ENCODE results near the gene SLC16A12. TPM values are rescaled to one million over a fixed set of nuclear protein-coding genes. Genes with fewer than 3 reads are reported as not detected.

The SLC16A12 gene
- total and polyA plus RNA-seq, 2 of the 13 experiments (the other 11 are each of a cell fraction or from before 2014, with no cell fraction given) = 0.02 TPM; not detected in 1

DNA sequence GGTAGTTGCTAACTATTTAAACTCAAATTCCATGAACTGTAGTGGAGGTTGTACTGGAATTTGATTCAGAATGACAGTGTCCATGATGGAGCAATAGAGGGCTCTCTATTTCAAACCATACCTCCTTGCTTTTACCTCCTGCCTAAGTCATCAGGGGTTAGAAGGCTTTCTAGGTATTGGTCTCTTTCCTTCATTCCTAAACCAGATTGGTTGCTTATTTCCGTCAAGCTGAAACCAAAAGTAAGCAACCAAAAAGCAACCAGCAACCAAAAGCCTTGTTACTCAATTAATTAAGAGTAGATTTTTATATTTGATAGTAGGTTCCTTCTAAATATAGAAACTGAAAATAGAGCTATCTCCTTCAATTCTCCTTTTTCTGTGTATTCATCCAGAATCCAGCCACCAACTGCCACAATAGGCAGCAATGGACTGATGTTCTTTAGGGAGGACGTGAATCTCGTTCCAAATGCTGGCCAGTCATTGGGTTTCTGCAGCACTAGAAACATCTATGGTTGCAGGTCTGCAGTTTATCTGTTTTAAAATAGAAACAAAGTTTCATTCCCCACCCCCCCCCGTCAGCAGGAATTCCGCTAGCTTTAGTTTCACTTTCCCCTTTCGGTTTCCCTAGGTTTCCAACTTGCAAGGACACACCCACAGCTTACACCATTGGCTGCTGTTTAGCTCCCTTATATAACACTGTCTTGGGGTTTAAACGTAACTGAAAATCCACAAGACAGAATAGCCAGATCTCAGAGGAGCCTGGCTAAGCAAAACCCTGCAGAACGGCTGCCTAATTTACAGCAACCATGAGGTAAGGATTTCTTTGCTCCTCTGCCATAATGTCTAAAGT lies 143.3 kb downstream of the SLC16A12 start, which contains the start of gene IFIT1 (continued):
- TF ChIP-seq PHF21A (CRISPR knock-in tag; IDR thresholded peaks at IDR 0.05) = 0 out of 2 replicates have a peak, but pooled peaks have one; percentile 56
- peak; percentile 11 for TF ChIP-seq TEAD3 (CRISPR knock-in tag; optimal IDR thresholded peaks at IDR 0.05; ENCODE audit: borderline replicate concordance)
- TF ChIP-seq, protein P1, sequence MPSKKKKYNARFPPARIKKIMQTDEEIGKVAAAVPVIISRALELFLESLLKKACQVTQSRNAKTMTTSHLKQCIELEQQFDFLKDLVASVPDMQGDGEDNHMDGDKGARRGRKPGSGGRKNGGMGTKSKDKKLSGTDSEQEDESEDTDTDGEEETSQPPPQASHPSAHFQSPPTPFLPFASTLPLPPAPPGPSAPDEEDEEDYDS (CRISPR knock-in tag; IDR thresholded peaks at IDR 0.05) = peak; percentile 44; the same call in 1 of the 2 replicates
- no peak for TF ChIP-seq SOX6 (IDR thresholded peaks at IDR 0.05)
- TF ChIP-seq SOX6 (CRISPR knock-in tag; IDR thresholded peaks at IDR 0.05) = peak; percentile 35; the same call in 1 of the 2 replicates
- TF ChIP-seq ZNF605 (CRISPR knock-in tag; IDR thresholded peaks at IDR 0.05) = peak; percentile 34; the same call in 1 of the 2 replicates
- TF ChIP-seq, protein P2, sequence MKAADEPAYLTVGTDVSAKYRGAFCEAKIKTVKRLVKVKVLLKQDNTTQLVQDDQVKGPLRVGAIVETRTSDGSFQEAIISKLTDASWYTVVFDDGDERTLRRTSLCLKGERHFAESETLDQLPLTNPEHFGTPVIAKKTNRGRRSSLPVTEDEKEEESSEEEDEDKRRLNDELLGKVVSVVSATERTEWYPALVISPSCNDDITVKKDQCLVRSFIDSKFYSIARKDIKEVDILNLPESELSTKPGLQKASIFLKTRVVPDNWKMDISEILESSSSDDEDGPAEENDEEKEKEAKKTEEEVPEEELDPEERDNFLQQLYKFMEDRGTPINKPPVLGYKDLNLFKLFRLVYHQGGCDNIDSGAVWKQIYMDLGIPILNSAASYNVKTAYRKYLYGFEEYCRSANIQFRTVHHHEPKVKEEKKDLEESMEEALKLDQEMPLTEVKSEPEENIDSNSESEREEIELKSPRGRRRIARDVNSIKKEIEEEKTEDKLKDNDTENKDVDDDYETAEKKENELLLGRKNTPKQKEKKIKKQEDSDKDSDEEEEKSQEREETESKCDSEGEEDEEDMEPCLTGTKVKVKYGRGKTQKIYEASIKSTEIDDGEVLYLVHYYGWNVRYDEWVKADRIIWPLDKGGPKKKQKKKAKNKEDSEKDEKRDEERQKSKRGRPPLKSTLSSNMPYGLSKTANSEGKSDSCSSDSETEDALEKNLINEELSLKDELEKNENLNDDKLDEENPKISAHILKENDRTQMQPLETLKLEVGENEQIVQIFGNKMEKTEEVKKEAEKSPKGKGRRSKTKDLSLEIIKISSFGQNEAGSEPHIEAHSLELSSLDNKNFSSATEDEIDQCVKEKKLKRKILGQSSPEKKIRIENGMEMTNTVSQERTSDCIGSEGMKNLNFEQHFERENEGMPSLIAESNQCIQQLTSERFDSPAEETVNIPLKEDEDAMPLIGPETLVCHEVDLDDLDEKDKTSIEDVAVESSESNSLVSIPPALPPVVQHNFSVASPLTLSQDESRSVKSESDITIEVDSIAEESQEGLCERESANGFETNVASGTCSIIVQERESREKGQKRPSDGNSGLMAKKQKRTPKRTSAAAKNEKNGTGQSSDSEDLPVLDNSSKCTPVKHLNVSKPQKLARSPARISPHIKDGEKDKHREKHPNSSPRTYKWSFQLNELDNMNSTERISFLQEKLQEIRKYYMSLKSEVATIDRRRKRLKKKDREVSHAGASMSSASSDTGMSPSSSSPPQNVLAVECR (CRISPR knock-in tag; IDR thresholded peaks at IDR 0.05; ENCODE audit: borderline replicate concordance) = peak; percentile 35; the same call in 1 of the 2 replicates
- TF ChIP-seq, protein P3, sequence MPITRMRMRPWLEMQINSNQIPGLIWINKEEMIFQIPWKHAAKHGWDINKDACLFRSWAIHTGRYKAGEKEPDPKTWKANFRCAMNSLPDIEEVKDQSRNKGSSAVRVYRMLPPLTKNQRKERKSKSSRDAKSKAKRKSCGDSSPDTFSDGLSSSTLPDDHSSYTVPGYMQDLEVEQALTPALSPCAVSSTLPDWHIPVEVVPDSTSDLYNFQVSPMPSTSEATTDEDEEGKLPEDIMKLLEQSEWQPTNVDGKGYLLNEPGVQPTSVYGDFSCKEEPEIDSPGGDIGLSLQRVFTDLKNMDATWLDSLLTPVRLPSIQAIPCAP (CRISPR knock-in tag; IDR thresholded peaks at IDR 0.05; ENCODE audit: low read depth) = peak; percentile 95
- TF ChIP-seq, protein P4, sequence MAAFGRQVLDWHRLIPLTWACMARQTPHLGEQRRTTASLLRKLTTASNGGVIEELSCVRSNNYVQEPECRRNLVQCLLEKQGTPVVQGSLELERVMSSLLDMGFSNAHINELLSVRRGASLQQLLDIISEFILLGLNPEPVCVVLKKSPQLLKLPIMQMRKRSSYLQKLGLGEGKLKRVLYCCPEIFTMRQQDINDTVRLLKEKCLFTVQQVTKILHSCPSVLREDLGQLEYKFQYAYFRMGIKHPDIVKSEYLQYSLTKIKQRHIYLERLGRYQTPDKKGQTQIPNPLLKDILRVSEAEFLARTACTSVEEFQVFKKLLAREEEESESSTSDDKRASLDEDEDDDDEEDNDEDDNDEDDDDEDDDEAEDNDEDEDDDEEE (CRISPR knock-in tag; IDR thresholded peaks at IDR 0.05) = no peak
- 0 out of 2 replicates have a peak, but pooled peaks have one; percentile 50 for TF ChIP-seq ARNTL (CRISPR knock-in tag; IDR thresholded peaks at IDR 0.05)
- TF ChIP-seq BCL6 (CRISPR knock-in tag; IDR thresholded peaks at IDR 0.05) = peak; percentile 84
- TF ChIP-seq, protein P5, sequence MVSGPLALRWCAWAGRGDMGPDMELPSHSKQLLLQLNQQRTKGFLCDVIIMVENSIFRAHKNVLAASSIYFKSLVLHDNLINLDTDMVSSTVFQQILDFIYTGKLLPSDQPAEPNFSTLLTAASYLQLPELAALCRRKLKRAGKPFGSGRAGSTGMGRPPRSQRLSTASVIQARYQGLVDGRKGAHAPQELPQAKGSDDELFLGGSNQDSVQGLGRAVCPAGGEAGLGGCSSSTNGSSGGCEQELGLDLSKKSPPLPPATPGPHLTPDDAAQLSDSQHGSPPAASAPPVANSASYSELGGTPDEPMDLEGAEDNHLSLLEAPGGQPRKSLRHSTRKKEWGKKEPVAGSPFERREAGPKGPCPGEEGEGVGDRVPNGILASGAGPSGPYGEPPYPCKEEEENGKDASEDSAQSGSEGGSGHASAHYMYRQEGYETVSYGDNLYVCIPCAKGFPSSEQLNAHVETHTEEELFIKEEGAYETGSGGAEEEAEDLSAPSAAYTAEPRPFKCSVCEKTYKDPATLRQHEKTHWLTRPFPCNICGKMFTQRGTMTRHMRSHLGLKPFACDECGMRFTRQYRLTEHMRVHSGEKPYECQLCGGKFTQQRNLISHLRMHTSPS (CRISPR knock-in tag; IDR thresholded peaks at IDR 0.05; ENCODE audit: low read depth) = no peak
- TF ChIP-seq REPIN1 (CRISPR knock-in tag; IDR thresholded peaks at IDR 0.05; ENCODE audit: borderline replicate concordance, low read depth) = 0 out of 2 replicates have a peak, but pooled peaks have one; percentile 6
- TF ChIP-seq IRF2 (CRISPR knock-in tag; IDR thresholded peaks at IDR 0.05) = peak; percentile 96
- TF ChIP-seq TCF7 (IDR thresholded peaks at IDR 0.05; ENCODE audit: low read depth) = no peak
- TF ChIP-seq, protein P6, sequence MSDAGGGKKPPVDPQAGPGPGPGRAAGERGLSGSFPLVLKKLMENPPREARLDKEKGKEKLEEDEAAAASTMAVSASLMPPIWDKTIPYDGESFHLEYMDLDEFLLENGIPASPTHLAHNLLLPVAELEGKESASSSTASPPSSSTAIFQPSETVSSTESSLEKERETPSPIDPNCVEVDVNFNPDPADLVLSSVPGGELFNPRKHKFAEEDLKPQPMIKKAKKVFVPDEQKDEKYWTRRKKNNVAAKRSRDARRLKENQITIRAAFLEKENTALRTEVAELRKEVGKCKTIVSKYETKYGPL (CRISPR knock-in tag; IDR thresholded peaks at IDR 0.05) = peak; percentile 57
- no peak for TF ChIP-seq FOXA1 (IDR thresholded peaks at IDR 0.05)
- TF ChIP-seq FOXA1 (CRISPR knock-in tag; IDR thresholded peaks at IDR 0.05) = no peak
